Stimulated activated CD4-positive, alpha-beta T cell treated with anti-CD3 and anti-CD28 coated beads, Interleukin-12 subunit alpha, Interleukin-12 subunit beta, amount 100 ng/mL, for 4 hours (primary cell): ENCODE measurements around the gene GUCA2A.

Source experiments
- DNase-seq: peaks from one replicate; pipeline ENCODE4 v3.0.0-alpha.2; 2020

GUCA2A gene

GRCh38 chr1:42176902-42177519 is 12.5 kb upstream of the GUCA2A start:
- no peak for DNase-seq

DNA sequence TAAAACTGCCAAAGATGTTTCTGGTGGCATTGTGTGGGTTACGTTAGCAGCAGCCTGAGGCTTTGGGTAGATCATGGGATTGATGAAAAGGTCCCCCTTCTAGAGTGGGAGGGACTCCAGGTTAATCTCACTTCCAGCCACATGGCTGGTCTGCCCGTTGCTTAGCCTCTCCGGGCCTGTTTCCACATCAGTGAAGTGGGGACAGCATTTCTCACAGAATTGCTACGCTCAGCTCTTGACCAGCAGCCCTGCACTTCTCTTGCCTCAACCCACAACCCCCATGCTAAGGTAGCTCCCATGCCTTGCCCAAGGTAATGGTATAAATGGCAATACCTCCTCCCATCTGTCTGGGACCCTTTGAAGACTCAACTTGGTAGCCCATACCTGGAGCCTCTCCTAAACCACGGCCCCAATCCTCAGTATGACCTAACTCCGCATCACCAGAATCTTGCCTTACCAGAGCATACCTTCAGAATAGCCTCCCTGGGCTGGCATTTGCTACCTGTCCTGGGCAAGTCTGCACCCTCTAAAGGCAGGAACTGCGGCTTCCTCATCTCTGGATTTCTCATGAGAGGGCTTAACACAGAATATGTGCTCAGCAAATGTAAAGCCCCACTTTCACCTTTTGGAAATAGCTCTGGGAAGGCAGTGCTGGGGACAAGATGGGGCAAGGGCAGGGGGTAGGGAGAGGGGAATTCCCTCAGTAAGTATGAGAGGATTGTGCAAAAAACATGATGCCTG is 10.9 kb upstream of the GUCA2A start:
- DNase-seq, result no peak

GRCh38 chr1:42173961-42174735 is 9.6 kb upstream of the GUCA2A start:
- DNase-seq, result no peak

DNA sequence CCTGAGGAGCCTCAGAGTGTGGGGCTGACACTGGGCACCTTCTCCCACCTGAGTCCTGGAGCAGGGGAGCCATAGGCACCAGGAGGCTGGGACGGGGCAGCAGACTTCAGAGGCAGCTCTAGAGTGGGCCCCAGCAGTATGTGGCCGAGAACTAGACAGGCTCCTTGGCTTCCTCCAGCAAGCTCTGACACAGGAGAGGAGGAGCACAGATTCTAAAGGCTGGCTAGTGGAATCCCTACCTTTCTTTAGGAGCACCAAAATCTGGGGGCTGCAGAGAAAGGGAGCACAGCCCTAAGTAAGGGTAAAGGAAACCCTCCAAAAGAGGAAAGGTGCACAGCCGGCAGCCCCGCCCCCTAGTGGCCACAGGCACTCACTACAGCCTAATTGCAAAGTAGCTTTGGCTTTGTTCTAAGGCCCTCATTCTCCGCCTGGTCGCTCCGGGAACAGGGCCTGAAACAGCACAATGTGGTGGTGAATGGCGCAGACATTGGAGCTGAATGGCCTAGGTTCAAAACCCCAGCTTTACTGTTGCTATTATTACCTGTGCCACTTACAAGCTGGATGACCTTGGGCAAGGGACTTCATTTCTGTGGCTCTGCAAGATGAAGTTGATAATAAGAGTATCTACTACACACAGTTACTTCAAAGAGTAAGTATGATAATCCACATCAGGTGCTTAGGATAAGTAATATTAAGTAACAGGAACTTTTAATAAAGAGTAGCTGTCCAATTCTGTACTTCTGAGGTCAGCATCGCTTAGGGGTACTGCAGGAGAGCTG is 8.8 kb upstream of the GUCA2A start:
- peak; percentile 65 for DNase-seq

DNA sequence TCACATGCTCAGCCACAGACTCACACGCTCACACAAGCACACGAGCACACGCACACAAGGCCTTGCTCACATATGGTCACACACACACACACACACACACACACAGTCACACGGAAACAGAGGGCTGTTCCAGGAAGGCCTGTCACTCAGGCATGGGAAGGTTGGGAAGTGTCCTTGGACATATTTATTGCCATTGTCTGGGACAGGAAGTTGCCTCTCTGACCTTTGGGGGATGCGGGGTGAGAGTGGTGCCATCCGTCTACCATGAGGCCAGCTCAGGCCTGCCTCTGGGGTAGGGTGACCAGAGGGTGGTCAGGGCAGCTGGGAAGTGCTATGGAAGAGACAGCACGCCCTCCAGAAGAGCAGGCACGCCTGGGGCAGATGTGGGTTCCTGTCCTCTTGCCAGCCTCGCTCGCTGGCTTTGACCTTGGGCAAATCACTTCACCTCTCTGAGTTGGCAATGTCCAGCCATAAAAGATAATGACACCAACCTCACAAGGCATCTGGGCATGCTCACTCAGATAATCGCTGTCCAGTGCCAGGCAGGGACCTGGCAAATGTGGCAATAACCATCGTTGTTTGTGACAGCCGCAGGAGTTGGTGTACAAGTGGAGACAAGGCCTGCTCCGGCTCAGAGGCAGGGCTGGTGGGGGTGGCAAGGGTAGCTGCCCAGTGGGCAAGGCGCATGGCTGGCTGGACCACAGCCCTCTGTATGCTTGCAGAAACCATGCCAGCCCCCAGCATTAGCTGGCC is 8.0 kb upstream of the GUCA2A start:
- no peak for DNase-seq

GRCh38 chr1:42171679-42172266 is 7.2 kb upstream of the GUCA2A start:
- DNase-seq, result no peak

GRCh38 chr1:42170779-42171621 is 6.5 kb upstream of the GUCA2A start:
- no peak for DNase-seq

DNA sequence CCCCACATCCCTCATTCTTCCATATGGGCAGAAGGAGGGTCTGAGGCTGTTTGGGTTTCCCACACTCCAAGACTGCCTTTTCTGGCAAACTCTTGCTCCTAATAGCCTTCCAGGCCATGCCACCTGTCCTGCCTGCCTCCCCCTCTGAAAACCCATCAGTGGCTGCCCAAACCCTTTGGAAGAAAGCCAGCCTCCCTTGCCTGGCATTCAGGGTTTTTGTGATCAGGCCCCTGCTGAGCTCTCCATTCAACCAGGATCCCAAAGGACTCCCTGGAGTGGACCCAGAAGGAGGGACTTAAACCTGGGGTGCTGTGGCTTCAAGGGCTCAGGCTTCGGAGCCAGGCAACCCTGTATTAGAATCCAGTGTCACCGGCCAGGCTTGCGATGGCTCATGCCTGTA is 4.2 kb upstream of the GUCA2A start:
- no peak for DNase-seq

DNA sequence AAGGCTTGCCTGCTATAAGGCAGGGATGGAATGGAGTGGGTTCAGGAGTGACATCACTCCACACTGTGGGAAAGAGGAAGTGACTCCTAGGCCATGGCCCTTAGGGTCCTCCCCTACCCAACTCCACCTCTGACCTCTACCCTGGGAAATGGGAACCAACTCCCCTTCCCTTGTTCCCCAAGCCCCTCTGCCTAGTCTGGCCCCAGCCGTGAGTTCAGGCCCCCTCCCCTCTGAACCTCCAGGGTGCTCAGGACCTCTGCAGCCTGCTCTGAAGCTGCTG is 3.8 kb upstream of the GUCA2A start:
- DNase-seq, result no peak

- DNase-seq, result no peak
Observed at GRCh38 chr1:42167611-42168390, 3.3 kb upstream of the GUCA2A start.

DNA sequence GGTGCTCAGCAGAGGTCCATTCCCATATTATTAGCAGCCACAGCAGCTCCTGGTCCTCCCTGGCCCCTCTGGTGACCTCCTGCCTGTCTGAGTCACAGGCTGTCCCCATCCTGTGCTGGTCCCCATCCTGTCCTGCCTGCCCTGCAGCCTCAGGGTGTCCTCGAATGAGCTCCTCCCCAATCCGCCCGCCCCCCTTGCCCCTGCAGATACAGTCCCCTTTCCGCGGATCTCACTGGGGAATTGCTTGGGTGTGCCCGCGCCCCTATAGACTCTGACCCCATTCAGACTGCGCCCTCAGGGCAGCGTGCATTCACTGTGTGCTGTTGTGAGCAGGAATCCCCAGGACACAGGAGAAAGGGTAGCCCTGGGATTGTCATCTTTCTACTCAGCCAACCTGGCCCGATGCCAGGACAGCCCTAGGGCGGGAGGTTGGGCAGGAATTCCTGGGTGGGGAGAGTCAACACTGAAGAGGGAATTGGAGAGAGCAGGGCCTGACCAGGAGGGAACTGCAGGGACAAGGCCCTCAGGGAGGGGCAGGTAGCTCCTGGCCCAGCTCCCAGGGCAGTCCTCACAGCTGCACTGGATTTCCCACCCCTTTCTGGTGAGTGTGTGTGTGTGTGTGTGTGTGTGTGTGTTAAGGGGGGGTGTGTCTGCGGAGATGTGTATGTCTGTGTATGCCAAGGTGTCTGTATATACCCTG is 1.1 kb upstream of the GUCA2A start:
- DNase-seq, result no peak

DNA sequence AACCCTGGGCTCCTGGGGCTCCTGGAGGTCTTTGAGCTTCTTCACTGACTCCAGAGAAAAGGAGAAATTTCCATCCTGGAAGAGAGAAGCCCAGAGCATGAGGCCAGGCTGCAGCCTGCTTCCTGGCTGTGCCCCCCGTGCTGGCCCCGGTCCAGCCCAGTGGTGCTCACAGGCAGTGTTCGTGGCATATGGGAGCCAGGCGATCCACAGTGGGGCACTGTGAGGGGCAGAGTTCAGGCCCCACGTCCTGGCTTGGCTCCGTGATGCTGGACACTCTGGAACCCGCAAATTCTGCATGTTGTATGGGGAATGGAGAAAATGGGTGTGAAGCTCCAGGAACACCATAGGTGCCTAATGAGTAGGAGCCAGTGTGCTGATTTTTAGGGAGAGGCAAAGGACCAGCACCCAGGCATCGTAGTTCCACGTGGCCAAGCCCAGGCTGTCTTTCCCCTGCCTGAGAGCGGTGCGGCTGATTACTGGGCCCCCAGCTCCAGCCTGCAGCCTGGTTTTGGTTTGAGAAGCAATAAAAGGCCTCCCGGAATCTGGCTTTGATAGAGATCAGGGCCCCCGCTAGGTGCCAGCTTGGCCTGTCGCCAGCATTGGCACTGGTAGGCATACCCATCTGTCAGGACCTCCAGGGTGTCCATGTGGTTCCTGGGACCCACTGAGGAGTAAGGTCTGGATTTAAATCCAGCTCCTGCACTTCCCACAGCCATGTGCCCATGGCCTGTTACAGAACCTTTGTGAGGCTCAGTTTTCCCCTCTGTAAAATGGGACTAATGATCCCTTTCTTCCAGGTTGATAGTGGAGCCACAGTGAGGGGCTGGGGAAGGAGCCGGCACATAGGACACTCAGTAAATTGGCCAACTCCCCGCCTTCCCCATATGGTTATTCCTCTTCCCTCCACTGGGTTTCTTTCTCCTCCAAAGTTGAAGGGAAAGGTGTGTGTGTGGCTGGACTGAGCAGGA is 725 bp downstream of the GUCA2A start:
- no peak for DNase-seq

GRCh38 chr1:42163114-42163513 is 1.4 kb downstream of the GUCA2A start:
- no peak for DNase-seq

DNA sequence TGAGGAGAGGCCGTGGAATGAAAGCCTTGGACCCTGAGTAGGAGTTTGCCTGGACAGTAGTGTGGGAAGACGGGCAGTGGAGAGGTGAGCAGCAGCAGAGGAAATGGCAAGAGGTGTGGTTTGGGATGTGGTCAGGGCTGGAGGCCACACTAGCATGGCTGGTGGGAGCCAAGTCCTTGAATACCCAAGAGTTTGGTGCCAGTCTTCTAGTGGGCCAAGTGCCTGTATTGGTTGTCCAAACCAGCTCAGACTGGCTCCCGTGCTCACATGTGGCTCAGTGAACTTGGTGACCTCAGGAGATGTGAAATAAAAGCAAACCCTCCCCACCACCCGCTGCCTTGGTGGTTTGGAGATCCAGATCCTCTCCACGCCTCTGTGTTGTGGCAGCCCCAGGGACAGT is 2.4 kb downstream of the GUCA2A start:
- DNase-seq, result no peak

DNA sequence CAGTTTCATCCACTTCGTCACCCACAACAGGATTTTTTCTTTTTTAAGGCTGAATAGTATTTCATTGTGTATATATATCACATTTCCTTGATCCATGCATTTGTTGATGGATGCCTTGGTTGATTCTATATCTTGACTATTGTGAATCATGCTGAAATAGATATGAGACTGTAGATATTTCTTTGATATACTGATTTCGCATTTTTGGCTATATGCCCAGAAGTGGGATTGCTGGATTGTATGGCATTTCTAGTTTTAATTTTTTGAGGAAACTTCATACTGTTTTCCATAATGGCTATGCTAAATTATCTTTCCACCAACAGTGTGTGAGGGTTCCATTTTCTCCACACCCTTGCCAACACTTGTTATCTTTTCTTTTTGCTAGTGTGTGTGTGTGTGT is 6.4 kb downstream of the GUCA2A start:
- DNase-seq, result no peak

DNA sequence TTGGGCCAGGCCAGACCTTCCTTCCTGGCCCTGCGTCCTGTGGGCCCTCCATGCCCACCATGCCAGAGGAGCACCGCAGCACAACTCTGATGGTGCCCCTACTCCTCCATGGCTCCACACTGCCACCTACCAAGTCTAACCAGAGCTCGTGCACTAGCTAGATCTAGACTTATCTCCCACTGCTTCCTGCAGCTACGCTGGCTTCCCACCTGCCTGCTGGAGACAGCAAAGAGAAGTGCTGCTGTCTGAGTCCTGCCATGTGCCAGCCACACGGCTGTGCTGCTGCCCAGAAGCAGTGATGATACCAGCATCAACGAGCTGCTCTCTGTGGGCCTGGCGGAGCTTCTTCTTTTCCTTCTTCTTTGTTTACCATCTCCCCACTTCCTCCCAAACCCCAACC is 6.9 kb downstream of the GUCA2A start:
- no peak for DNase-seq

DNA sequence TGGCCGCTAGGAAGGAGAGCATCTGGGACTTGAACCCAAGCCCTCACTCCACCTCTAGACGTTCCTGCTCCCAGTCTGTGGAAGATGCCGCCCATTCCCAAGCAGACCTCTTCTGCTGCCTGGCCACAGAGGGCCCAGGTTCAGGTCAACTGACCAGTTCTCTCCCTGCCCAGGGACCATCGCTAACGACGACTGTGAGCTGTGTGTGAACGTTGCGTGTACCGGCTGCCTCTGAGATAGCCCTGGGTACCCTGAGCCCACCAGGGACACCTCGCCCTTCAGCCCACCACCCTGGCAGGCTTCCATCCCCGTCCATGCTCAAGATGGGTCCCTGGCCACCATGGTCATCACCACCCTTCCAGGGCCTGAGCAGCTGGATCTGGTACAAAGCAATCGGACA is 9.2 kb downstream of the GUCA2A start:
- no peak for DNase-seq

DNA sequence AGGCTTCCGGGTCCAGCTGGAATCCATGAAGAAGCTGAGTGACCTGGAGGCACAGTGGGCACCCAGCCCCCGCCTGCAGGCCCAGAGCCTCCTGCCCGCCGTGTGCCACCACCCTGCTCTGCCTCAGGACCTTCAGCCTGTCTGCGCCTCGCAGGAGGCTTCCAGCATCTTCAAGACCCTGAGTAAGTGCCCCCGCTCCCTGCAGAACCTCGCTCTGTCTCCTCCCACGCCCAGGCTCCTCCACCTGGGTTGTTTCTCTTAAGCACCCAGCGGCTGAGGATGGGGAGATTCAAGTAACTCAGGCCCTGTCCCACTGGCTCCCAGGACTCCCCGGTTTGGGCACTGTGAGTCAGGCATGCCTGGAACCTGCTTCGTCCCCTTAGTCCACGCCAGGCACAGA is 9.9 kb downstream of the GUCA2A start:
- DNase-seq, result no peak

GRCh38 chr1:42153624-42154023 is 10.9 kb downstream of the GUCA2A start:
- DNase-seq, result no peak
